HG02852 (cell line): ENCODE data around the gene NSG2.

Experiments used
- ATAC-seq: cut with Tn5 transposase; IDR thresholded peaks from one replicate; pipeline ENCODE4 v1.9.1; 2021; ENCODE audit warnings: mild to moderate bottlenecking, moderate library complexity; ENCODE audit not compliant: unreplicated experiment

Gene NSG2

GRCh38 chr5:174147551-174147950 is 102.0 kb downstream of the NSG2 start:
- no peak for ATAC-seq

- no peak for ATAC-seq
Observed at GRCh38 chr5:174148721-174149120, 103.2 kb downstream of the NSG2 start.

- no peak for ATAC-seq
Observed at GRCh38 chr5:174149426-174149825, 103.9 kb downstream of the NSG2 start.

GRCh38 chr5:174149989-174150388 is 104.5 kb downstream of the NSG2 start:
- no peak for ATAC-seq

- ATAC-seq = no peak
Observed at GRCh38 chr5:174151599-174152181, 106.2 kb downstream of the NSG2 start.

- no peak for ATAC-seq
Observed at GRCh38 chr5:174154559-174154958, 109.1 kb downstream of the NSG2 start.

- ATAC-seq = no peak
Observed at GRCh38 chr5:174155281-174155680, 109.8 kb downstream of the NSG2 start.

- ATAC-seq = no peak
Observed at GRCh38 chr5:174155706-174156105, 110.2 kb downstream of the NSG2 start.

- ATAC-seq = no peak
Observed at GRCh38 chr5:174157048-174157447, 111.5 kb downstream of the NSG2 start.
